Measurements from ENCODE around the gene DNAJB7.
"Not testable (repeated sequence)": the region's sequence is repeated elsewhere in the genome, so short reads cannot be mapped to it uniquely, and the experiment has no call there.

DNAJB7 gene

DNA sequence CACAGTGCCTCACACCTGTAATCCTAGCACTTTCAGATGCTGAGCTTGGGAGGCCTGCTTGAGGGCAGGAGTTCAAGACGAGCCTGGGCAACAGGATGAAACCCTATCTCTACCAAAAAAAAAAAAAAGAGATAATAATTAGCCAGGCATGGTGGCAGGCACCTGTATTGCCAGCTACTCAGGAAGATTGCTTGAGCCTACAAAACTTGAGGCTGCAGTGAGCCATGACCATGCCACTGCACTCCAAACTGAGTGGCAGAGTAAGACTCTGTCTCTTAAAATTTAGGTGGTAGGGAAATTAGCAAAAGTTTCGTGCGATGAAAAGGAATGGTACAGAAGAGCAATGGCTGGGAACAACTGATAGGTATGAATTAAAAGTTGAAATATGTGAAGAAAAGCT lies 23.4 kb downstream of the DNAJB7 start:
- DNase-seq = no peak

DNA sequence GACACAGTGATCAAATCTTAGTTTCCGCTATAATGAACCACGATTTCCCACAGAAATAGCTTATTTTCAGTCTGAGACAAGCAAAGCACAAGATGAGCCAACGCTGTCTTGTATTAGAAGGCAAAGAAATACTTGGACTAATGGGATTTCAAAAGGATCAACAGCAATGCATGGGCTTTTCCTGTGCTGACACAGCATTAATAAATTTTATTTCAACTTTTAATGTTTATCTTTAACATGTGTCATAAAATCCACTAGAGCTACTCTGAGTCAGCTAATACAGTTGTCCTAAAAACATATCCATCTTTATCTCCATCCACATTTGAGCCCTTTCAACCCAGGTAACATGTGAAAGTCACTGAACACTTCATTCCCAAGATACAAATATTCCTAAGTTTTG lies 27.3 kb downstream of the DNAJB7 start:
- no peak for DNase-seq

DNA sequence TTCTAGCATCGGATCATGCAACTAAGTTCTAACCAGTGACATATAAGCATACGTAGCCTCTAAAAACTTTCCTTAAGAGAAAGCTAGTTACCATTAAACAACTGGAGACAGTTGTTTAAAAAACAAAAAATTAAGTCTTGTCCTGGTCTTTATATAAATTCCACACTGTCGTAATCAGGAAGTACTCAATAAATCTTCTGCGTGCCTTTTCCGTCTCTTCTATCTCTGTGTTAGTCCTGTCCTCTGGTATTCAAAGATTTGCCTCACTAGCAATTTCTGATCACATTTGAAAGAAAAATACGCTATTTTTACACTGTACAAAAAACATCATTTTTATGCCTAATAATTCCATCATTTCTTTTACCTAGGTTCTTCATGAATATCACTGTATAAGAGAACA lies 32.8 kb downstream of the DNAJB7 start:
- no peak for DNase-seq

DNA sequence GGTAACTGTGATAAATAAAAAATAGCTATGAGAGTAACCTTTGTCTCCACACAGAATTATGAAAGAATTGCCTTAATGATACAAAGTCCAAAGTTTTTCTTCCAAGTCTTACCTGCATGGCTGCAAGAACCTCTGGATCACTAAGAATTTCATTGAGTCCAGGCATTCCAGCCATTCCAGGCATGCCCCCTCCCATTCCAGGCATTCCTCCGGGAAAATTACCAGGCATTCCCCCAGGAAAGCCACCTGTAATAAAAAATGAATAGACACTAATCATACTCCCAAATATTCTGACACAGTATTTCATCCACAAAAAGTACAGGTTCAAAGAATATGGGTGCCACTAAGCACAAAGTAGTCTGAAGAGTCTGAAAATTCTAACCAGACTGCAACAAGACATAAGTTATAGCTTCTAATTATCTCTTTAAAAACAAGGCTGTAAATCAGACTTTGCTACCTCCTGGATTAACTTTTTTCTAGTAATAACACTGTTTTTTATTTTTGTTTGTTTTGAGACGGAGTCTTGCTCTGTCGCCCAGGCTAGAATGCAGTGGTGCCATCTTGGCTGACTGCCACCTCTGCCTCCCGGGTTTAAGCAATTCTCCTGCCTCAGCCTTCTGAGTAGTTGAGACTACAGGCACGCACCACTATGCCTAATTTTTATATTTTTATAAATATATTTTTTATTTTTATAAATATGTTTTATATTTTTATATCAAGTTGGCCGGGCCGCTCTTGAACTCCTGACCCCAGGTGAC lies 34.8 kb downstream of the DNAJB7 start:
- DNase-seq = no peak

DNA sequence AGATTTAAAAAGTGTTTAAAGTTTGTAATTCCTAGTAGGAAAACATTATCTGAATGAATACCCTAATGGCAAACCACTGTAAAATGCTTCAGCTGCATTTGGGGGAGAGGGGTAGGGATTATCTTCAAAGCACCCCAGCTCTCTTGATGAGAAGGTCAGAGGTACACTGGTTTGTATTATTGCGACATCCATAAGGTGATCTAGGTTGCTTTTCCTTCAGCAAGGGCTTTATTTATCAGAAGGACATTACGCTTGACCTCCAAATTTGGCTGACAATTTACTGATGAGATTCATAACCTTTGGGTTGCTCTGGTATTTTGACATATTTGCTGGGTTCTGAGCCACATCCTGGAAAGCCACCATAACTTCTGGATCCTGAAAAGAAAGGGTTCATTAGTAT lies 35.6 kb downstream of the DNAJB7 start:
- not testable (repeated sequence) for DNase-seq

DNA sequence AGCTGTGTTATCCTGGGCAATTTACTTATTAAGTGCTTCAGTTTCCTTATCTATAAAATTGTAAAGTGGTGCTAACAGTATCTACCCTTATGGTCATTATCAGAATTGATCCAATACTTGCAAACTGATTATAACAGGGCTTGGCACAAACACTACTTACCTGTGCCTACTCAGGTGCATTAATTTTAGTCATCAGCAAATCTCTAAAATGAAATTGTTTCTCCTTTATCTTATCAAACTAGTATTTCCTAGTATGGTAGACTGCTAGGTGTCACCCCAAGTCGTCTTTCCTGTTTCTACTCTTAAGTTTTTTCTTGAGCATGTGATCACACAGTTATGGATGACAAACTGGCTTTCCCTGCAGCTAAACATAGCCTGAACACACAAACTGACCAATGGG lies 38.5 kb downstream of the DNAJB7 start:
- DNase-seq = no peak

DNA sequence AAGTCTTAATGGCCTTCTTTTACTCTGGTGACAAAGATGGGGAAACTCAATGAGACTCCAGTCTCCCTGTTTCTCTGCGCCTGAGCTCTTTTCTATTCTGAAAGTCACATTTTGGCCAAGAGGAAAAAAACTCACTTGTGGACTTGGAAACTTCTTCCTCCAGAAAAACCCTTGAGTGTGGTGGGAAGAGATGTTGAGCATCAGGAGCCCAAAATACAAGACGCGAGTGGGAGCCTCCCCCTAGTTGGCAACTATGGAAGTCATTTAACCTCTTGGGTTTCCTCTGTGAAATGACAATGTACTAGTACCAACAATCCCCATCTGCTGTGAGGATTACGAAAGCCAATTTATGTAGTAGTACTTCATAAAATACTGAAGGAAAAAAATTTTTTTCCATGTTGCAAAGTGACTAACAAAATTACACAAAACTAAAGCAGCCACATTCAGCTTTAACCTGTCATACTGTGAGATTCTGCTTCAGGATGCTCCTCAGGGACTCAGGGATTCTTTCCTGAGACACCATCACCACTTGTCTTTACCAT lies 42.2 kb downstream of the DNAJB7 start:
- no peak for DNase-seq

DNA sequence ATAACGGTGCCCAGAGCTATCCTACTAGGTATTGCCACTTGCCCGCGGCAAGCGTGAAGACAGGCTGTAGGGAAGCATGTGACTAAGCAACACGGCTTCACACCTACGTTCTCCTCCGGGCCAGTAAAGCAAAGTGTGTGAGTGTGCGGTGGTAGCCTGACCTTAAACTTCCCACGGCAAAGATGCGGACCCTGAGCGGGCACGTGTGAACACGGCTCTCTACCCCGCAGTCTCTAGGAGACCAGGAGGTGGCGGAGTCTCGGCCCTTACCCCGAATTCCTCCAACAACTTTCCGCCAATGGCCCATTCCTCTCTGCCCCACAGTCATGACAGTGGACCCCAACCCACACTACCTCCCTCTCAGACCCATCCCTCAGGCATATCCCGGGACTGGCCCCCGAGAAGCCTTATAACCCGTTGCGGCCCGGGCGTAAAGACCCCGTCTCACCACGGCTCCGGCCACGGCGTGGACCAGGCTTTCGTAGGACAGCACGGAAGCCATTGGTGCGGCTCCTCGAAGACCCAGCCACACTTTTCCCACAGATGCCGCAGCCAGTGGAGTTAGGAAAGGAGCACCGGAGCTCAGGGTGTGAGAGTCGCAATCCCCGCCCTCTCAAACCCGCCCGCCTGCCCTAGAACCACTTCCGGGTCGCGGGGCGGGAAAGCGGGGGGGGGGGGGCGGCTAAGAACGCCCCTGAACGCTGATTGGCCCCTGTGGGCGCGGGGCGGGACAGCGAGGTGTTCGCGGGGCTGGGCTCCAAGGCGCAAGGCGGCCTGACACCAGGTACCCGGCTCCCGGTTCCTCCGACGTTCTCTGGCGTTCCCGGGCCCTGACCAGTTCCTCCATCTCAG lies 42.9 kb downstream of the DNAJB7 start, which contains the start of gene SLC25A17:
TSS of gene SLC25A17 (minus strand) at position 600 of the 852 bp plus-strand sequence. CDS start at position 502, 98 bp downstream.
- DNase-seq = peak; percentile 27 to 92 (median 81)

DNA sequence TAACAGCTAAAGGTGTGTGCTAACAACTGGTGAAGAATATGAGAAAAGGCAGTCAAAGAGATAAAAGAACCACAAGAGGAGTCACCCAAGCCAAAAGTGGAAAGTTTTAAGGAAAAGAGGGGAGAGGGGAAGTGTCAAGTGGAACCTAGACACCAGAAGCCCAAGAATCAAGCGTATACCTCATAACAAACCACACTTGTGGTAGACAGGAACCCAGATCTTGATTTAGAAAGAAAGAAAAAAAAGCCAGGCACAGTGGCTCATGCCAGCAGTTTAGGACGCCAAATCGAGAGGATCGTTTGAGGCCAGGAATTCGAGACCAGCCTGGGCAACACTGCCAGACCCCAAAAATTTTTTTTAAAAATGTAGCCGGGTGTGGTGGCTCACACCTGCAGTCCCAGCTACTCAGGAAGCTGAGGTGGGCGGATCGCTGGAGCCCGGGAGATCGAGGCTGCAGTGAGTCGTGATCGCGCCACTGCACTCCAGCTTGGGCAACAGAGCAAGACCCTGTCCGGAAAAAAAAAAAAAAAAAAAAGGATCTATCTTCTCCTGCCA lies 43.6 kb downstream of the DNAJB7 start:
- no peak for DNase-seq

DNA sequence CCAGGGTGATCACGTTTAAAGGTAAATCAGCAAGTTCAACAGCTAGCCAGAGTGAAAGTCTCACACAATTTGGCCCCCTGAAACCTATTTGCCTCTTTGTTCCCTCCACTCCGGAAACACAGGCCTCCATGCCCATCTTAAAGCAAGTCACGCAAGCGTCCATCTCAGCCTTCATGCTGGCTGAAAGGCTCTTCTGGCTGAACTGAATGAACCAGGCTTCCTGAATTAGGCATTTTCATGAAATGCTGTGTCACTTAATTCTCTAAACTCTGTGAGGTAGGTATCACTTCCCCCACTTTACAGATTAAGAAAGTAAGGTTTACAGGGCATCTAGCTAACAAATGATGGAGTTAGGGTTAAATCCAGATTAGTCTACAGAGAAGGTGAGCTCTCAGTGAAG lies 44.2 kb downstream of the DNAJB7 start:
- DNase-seq = no peak

DNA sequence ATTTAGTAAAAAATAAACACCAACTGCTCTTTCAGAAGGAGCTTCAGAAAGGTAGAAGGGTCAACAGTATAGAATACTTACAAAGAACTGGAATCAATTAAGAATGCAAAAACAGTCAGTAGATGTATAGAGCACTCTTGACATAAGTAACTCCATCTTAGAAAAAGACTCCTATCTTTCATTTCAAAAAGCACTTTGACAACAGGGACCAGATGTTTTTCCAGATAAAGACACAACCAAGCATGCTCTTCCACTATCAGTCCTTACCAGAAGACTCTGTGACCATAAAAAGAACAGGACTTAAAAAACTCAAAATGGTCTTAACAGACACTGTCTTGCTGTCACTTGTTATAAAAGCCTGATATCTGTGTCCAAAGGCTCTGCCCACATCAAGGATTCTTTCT lies 48.0 kb downstream of the DNAJB7 start:
- no peak for DNase-seq
